ENCODE data around the gene PSMG3.

PSMG3 gene

DNA sequence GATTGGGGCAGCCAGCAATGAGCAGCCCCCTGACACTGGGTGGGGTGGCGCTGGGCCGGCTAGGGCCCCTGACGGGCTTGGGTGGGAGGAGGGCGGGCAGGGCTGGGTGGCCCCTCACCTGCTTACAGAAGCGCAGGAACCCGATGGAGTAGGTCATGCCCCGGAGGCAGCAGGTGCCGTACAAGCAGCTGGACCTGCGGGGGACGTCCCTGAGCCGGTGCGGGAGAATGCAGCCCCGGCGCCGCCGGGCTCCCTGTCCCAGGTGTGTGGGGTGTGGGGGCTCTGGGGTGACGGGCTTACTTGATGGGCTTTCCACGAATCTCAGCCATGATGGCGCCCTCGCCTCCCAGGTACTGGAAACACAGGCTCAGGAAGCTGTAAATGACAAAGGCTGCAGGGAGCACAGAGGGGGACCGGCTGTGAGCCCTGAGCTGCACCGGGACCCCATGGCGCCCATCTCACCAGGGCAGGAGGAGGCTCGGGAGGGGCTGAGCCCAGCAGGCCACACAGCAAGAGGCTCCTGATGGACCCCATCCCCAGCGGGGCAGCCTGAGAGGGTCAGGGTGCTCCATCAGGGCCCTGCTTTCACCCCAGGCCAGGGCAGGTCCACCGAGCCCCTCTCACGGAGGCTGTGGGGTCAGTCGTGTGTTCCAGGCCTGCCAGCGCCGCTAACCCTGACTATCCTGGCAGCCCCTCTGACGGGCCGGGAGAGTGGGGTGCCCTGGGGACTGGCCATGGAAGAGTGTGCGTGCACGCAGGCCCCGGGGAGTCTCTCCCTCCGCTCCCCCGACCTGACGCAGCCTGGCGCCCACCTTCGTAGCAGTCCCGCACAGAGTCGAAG is 19.6 kb downstream of the PSMG3 start:
- no peaks in the 10 kb centered on the region for H3K27me3 Mint-ChIP-seq
- no peaks in the 10 kb centered on the region for H3K36me3 Mint-ChIP-seq (ENCODE audit: low read depth)
- H3K27ac Mint-ChIP-seq = no peak overlapping the region
- no peaks in the 10 kb centered on the region for H3K9me3 Mint-ChIP-seq
- H3K4me3 Mint-ChIP-seq = no peak overlapping the region
- H3K4me1 Mint-ChIP-seq (ENCODE audit: low read depth) = no peaks in the 10 kb centered on the region

DNA sequence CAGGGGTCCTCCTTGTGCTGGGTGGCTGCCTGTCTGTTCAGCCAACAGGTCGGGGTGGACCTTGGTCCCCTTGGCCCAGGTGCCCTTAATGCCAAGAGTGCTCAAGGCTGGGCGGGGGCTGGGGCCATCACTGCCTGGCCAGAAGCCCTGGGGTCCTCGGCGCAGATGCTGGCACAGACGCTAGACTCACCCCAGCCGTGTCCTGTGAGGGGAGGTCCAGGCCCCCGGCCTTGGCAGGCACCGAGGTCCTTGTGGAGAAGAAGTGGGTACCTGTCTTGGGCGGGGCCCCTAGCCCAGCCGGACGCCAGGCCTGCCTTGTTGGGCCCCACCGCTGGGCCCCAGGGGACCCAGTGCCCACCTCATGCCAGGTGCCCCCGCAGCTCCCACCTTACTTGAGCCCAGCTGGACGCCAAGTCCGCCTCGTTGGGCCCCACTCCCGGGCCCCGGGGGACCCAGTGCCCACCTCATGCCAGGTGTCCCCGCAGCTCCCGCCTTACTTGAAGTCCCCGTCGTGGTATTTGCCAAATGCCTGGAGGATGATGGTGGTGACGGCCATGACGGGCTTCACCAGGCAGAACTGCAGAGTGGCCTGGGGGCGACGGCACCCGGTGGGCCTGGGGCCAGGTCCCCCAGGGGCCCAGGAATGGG is 20.4 kb downstream of the PSMG3 start:
- no peaks in the 10 kb centered on the region for H3K4me1 Mint-ChIP-seq (ENCODE audit: low read depth)
- no peaks in the 10 kb centered on the region for H3K27me3 Mint-ChIP-seq
- H3K27ac Mint-ChIP-seq = no peak overlapping the region
- H3K4me3 Mint-ChIP-seq = no peak overlapping the region
- H3K9me3 Mint-ChIP-seq = no peaks in the 10 kb centered on the region
- H3K36me3 Mint-ChIP-seq (ENCODE audit: low read depth) = no peaks in the 10 kb centered on the region

GRCh38 chr7:1548944-1549343 is 20.9 kb downstream of the PSMG3 start:
- Mint-ChIP-seq H3K27me3 (no peaks in the 10 kb centered on the region), H3K36me3 (ENCODE audit: low read depth) (no peaks in the 10 kb centered on the region), H3K9me3 (no peaks in the 10 kb centered on the region), H3K4me1 (ENCODE audit: low read depth) (no peaks in the 10 kb centered on the region), H3K4me3 (no peak overlapping the region), H3K27ac (no peak overlapping the region)

DNA sequence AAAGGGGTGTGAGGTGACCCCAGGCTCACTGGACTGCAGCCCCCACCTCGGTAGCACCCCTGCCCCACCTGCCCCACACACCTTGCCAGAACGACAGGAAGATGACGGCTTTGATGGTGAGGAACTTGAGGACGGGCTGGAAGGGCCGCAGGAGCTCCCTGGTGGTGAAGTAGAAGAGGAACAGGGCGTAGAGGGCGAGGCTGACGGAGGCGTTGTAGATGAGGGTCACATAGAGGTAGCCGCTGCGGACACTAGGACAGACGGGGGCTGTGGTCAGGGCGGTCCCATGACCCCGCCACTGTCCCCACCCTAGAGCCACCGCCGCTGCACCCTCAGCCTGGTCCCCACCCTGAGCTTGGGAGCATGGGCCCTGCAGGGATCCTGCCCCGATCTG is 21.4 kb downstream of the PSMG3 start:
- H3K27me3 Mint-ChIP-seq = no peaks in the 10 kb centered on the region
- no peak overlapping the region for H3K27ac Mint-ChIP-seq
- H3K36me3 Mint-ChIP-seq (ENCODE audit: low read depth) = no peaks in the 10 kb centered on the region
- no peak overlapping the region for H3K4me3 Mint-ChIP-seq
- H3K9me3 Mint-ChIP-seq = no peaks in the 10 kb centered on the region
- no peaks in the 10 kb centered on the region for H3K4me1 Mint-ChIP-seq (ENCODE audit: low read depth)

GRCh38 chr7:1547777-1548437 is 21.9 kb downstream of the PSMG3 start:
- Mint-ChIP-seq H3K4me1 (ENCODE audit: low read depth) (no peaks in the 10 kb centered on the region), H3K27ac (no peak overlapping the region), H3K27me3 (no peaks in the 10 kb centered on the region), H3K9me3 (no peaks in the 10 kb centered on the region), H3K36me3 (ENCODE audit: low read depth) (no peaks in the 10 kb centered on the region), H3K4me3 (no peak overlapping the region)

DNA sequence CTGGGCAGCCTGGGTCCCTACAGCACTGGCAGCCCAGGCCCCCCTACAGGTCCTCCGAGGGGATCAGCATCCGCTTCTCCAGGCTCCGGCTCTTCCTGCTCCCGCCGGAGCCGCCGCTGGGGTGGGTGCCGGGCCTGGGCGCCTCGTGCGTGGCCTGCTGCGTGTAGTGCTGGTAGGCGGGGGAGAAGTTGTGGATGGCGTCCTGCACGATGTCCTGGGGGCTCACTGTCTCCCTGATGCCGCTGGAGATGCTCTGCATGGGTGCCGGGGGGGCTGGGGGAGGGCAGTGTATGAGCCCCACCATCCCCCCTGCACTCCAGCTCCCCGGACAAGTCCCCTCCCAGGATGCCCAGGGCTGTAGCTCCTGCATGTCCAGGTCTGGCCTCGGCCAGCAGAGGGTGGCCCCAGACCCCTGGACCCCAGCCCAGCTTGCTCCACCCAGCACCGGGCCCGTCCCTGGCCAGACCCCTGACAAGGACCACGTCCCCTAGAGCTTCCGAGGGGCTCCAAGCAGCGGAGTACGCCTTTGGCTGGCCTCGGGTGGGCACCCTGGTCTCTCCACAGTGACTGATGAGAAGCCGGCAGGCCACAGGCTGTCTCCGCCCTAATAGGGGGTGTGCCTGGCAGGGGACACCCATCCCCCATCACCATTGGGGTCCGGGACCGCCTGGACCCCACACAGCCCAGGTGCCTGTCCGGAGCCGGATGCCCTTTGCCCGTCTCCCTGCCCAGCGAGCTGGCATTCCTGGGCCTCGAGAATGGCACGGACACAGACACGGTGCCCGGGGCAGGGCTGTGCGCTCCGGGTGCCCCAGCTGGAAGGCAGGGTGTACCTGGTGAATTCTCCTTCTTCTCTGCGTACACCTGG is 22.7 kb downstream of the PSMG3 start:
- Mint-ChIP-seq H3K9me3 (no peaks in the 10 kb centered on the region), H3K36me3 (ENCODE audit: low read depth) (peaks cover 3% of the 10 kb centered on the region), H3K27me3 (no peaks in the 10 kb centered on the region), H3K4me3 (no peak overlapping the region), H3K27ac (no peak overlapping the region), H3K4me1 (ENCODE audit: low read depth) (no peaks in the 10 kb centered on the region)

DNA sequence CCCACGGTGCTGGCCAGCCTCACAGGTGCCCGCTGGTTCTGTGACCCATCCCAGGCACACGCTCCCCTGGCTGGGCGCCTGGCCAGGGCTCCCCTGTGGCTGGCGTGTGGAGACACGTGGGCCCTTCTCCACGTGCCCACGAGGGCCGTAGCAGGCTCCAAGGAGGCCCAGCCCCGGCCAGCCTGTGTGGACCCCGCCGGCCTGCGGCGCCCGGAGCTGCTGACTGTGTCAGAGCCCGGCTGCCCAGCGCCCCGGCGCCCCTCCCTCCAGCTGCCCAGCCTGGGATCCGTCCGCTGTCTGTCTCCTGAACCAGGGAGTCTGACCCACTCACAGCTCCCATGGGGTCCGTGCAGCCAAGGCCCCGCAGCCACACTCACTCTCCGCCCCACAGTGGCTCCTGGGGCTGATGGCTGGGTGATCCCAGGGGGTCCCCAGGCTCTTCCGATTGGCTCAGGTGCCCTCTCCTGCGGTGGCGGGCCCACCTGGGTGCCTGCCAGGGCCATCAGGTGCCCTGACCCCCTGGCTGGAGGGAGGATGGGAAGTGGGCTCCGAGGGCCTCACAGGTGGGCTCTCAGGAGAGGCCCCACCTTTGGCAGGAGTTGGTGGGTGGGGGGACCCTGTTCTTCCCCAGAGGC is 23.4 kb downstream of the PSMG3 start:
- Mint-ChIP-seq H3K36me3 (ENCODE audit: low read depth) (peaks cover 5% of the 10 kb centered on the region), H3K4me1 (ENCODE audit: low read depth) (no peaks in the 10 kb centered on the region), H3K9me3 (no peaks in the 10 kb centered on the region), H3K27ac (no peak overlapping the region), H3K27me3 (no peaks in the 10 kb centered on the region), H3K4me3 (no peak overlapping the region)

DNA sequence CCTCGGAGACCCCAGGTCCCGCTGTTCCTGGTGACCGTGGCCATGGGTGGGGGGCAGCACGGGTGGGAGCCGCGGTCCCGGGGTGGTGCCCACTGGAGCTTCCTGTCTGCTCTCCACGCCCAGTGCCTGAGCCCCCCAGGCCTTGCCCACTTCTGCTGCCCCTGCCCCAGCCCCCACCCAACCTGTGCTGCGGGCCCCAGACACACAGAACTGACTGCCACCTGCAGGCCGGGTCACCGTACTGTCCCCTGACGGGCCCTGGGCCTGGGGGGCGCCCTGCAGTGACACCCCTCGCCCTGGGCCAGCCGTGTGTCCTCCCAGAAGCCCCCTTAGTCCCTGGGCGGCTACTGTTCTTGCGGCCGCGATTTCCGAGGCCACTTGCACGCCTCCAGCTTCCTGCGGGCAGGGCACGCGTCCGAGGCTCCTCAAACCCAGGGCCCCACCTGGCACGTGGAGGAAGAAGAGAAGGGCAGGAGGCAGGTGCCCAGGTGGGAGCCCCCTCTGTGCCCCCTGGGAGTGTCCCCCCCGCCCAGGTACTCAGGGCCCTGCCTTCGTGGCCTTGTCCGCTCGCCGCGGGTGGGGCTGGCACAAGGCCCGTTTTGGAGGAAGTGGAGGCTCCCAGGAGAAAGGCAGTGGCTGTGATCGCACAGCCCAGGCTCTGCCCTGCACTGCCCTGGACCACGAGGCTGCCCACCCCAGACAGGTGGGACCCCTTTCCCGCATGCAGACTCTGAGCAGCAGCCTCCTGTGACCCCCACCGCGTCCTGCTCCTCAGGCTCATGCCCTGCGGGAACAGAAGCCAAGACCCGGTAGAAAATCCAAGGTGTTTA is 24.2 kb downstream of the PSMG3 start:
- H3K4me1 Mint-ChIP-seq (ENCODE audit: low read depth) = no peaks in the 10 kb centered on the region
- H3K27me3 Mint-ChIP-seq = no peaks in the 10 kb centered on the region
- H3K4me3 Mint-ChIP-seq = no peak overlapping the region
- H3K36me3 Mint-ChIP-seq (ENCODE audit: low read depth) = peaks cover 5% of the 10 kb centered on the region
- H3K27ac Mint-ChIP-seq = no peak overlapping the region
- no peaks in the 10 kb centered on the region for H3K9me3 Mint-ChIP-seq

GRCh38 chr7:1544896-1545416 is 24.9 kb downstream of the PSMG3 start:
- Mint-ChIP-seq H3K27me3 (no peaks in the 10 kb centered on the region), H3K27ac (no peak overlapping the region), H3K36me3 (ENCODE audit: low read depth) (peaks cover 5% of the 10 kb centered on the region), H3K9me3 (no peaks in the 10 kb centered on the region), H3K4me1 (ENCODE audit: low read depth) (no peaks in the 10 kb centered on the region), H3K4me3 (no peak overlapping the region)

- Mint-ChIP-seq H3K27ac (no peak overlapping the region), H3K4me3 (no peak overlapping the region), H3K27me3 (no peaks in the 10 kb centered on the region), H3K4me1 (ENCODE audit: low read depth) (no peaks in the 10 kb centered on the region), H3K9me3 (no peaks in the 10 kb centered on the region), H3K36me3 (ENCODE audit: low read depth) (peaks cover 5% of the 10 kb centered on the region)
Observed at GRCh38 chr7:1544178-1544895, 25.5 kb downstream of the PSMG3 start.

DNA sequence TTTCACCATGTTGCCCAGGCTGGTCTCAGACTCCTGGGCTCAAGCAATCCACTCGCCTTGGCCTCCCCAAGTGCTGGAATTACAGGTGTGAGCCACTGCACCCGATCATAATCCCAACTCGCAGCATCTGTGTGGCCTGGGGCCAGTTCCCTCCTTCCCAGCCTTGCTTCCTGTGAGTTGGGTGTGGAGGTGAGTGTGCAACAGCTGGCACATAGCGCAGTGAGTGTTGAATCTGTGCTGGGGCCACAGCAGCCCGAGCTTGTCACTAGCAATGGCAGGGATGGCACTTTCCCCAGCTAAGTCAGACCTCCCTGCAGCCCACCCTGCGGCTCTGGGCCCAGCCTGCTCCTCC is 26.0 kb downstream of the PSMG3 start:
- no peaks in the 10 kb centered on the region for H3K27me3 Mint-ChIP-seq
- no peak overlapping the region for H3K4me3 Mint-ChIP-seq
- H3K36me3 Mint-ChIP-seq (ENCODE audit: low read depth) = peaks cover 5% of the 10 kb centered on the region
- no peaks in the 10 kb centered on the region for H3K4me1 Mint-ChIP-seq (ENCODE audit: low read depth)
- no peak overlapping the region for H3K27ac Mint-ChIP-seq
- H3K9me3 Mint-ChIP-seq = no peaks in the 10 kb centered on the region

DNA sequence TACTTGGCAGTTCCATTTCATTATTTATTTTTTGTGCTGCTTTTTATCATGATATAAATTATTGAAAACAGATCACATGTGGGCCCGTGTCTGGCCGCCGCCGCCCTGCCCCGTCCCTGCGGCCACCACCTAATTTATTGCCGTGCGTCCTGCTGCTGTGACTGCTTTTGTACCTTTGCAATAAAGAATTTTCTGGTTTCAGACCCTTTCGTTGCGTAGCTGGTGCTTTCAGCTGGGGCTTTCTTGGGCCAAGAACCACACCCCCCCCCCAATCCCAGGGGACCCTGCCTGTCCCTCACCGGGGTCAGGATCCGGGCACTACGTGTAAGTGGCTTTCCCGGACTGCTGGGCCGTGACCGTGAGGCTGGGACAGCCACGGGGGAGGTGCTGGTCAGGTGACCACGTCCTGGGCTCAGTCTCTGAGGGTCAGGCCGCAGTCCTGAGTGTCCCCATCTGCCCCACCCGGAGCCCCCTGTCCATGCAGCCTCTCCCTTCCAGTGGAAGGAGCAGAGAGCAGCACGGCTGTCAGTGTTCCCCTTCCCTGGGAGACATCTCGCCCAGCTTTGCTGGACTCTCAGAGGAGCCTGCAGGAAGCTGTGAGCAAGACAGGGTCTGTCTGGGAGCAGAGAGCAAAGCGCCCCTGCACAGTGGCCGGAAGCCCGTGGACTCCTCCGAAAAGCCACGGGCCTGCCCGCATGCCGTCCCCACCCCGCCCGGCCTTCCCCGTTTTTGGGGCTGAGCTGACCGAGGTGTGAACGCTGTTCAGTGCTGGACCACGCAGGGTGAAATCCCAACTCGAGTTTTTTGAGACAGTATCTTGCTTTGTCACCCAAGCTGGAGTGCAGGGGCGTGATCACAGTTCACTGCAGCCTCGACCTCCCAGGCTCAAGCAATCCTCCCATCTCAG is 26.7 kb downstream of the PSMG3 start:
- no peak overlapping the region for H3K27ac Mint-ChIP-seq
- no peaks in the 10 kb centered on the region for H3K4me1 Mint-ChIP-seq (ENCODE audit: low read depth)
- peaks cover 5% of the 10 kb centered on the region for H3K36me3 Mint-ChIP-seq (ENCODE audit: low read depth)
- no peak overlapping the region for H3K4me3 Mint-ChIP-seq
- H3K27me3 Mint-ChIP-seq = no peaks in the 10 kb centered on the region
- H3K9me3 Mint-ChIP-seq = no peaks in the 10 kb centered on the region

Measured in stimulated activated naive CD8-positive, alpha-beta T cell treated with anti-CD3 and anti-CD28 coated beads, Interleukin-15, Interleukin-2, amounts not matched to agents 100 ng/mL and 50 ng/mL, for 24 hours (primary cell).